ENCODE measurements around the gene IFNA10.

The IFNA10 gene

DNA sequence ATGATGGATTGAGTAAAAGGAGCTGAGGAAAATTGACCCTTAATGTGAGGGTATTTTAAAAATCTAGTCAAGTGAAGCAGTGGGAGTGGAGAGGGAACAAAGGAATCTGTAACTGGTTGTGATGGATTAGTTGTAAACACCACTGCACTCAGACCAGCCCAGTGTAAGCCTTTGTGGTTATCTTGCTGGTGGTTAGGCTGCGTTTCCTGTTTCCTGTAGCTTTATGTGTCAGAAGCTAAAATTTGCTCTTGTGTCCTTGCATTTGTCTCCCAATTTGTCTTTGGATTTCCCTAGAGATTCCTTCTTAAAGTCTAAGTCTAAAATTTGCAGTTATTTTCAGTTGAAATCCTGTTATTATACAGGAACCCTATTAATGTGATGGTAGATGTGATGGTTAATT lies 46.8 kb downstream of the IFNA10 start:
- DNase-seq (ENCODE audit: extremely low read depth, insufficient read length), result no peak
- no peaks in the 10 kb centered on the region for H3K27me3 ChIP-seq (replicated peaks; ENCODE audit: control insufficient read depth, insufficient read depth, low read length)
- TF ChIP-seq, protein P1, sequence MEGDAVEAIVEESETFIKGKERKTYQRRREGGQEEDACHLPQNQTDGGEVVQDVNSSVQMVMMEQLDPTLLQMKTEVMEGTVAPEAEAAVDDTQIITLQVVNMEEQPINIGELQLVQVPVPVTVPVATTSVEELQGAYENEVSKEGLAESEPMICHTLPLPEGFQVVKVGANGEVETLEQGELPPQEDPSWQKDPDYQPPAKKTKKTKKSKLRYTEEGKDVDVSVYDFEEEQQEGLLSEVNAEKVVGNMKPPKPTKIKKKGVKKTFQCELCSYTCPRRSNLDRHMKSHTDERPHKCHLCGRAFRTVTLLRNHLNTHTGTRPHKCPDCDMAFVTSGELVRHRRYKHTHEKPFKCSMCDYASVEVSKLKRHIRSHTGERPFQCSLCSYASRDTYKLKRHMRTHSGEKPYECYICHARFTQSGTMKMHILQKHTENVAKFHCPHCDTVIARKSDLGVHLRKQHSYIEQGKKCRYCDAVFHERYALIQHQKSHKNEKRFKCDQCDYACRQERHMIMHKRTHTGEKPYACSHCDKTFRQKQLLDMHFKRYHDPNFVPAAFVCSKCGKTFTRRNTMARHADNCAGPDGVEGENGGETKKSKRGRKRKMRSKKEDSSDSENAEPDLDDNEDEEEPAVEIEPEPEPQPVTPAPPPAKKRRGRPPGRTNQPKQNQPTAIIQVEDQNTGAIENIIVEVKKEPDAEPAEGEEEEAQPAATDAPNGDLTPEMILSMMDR (IDR thresholded peaks at IDR 0.05; ENCODE audit: insufficient read depth, low read length, poor library complexity, severe bottlenecking), result no peak
- no peak overlapping the region for H3K4me3 ChIP-seq (replicated peaks; ENCODE audit: low read depth, low read length)
- H3K36me3 ChIP-seq (ENCODE audit: control insufficient read depth, insufficient read depth, low read length), result no peaks in the 10 kb centered on the region

All from GM06990 (cell line).